ENCODE measurements around the gene DIPK1A. TPM values are rescaled to one million over a fixed set of nuclear protein-coding genes. Genes with fewer than 3 reads are reported as not detected.

Gene DIPK1A
- total RNA-seq, 1 experiment from 2014 or later = 2.3 TPM

GRCh38 chr1:92924501-92924900 is 36.8 kb downstream of the DIPK1A start:
- Mint-ChIP-seq H3K27ac (ENCODE audit: unreplicated experiment) (no peak overlapping the region), H3K4me1 (ENCODE audit: low read depth, unreplicated experiment) (no peaks in the 10 kb centered on the region), H3K36me3 (ENCODE audit: insufficient read depth, unreplicated experiment) (no peaks in the 10 kb centered on the region), H3K4me3 (ENCODE audit: unreplicated experiment) (no peak overlapping the region), H3K27me3 (ENCODE audit: insufficient read depth, unreplicated experiment) (no peaks in the 10 kb centered on the region), H3K9me3 (ENCODE audit: unreplicated experiment) (no peaks in the 10 kb centered on the region)
- H3K36me3 ChIP-seq (ENCODE audit: control insufficient read depth, insufficient read depth, low read length) = no peaks in the 10 kb centered on the region
- intact Hi-C loops (cut with micrococcal nuclease; ENCODE audit: unreplicated experiment) = no loop called here
- H3K27me3 ChIP-seq (replicated peaks; ENCODE audit: control insufficient read depth, insufficient read depth, low read length) = no peaks in the 10 kb centered on the region
- no peaks in the 10 kb centered on the region for H3K9me3 ChIP-seq
- H3K4me1 ChIP-seq = no peaks in the 10 kb centered on the region
- TF ChIP-seq CTCF (IDR thresholded peaks at IDR 0.05; ENCODE audit: insufficient read depth in 1 of 2, low read depth in 1 of 2, low read length in 1 of 2, severe bottlenecking in 1 of 2, unreplicated experiment in 1 of 2) = no peak
- no TSS peak for BruUV-seq (replicated peaks)
- ChIA-PET CTCF (no interaction called here), POLR2A (no interaction called here)
- no peak overlapping the region for H3K4me3 ChIP-seq (ENCODE audit: low read depth, low read length)
- DNase-seq = no peak

- Histone ChIP-seq H3K9me3 (no peaks in the 10 kb centered on the region), H3K4me3 (ENCODE audit: low read depth, low read length) (no peak overlapping the region), H3K27me3 (replicated peaks; ENCODE audit: control insufficient read depth, insufficient read depth, low read length) (no peaks in the 10 kb centered on the region), H3K4me1 (no peaks in the 10 kb centered on the region), H3K36me3 (ENCODE audit: control insufficient read depth, insufficient read depth, low read length) (no peaks in the 10 kb centered on the region)
- Mint-ChIP-seq H3K4me3 (ENCODE audit: unreplicated experiment) (no peak overlapping the region), H3K36me3 (ENCODE audit: insufficient read depth, unreplicated experiment) (no peaks in the 10 kb centered on the region), H3K27me3 (ENCODE audit: insufficient read depth, unreplicated experiment) (no peaks in the 10 kb centered on the region), H3K9me3 (ENCODE audit: unreplicated experiment) (no peaks in the 10 kb centered on the region), H3K27ac (ENCODE audit: unreplicated experiment) (no peak overlapping the region), H3K4me1 (ENCODE audit: low read depth, unreplicated experiment) (no peaks in the 10 kb centered on the region)
- BruUV-seq (replicated peaks) = no TSS peak
- POLR2A ChIA-PET = no interaction called here
- CTCF ChIA-PET = no interaction called here
- TF ChIP-seq CTCF (IDR thresholded peaks at IDR 0.05; ENCODE audit: insufficient read depth in 1 of 2, low read depth in 1 of 2, low read length in 1 of 2, severe bottlenecking in 1 of 2, unreplicated experiment in 1 of 2) = no peak
- intact Hi-C loops (cut with micrococcal nuclease; ENCODE audit: unreplicated experiment) = no loop called here
- no peak for DNase-seq
Measured at GRCh38 chr1:92923664-92924063, 37.6 kb downstream of the DIPK1A start.

- H3K27me3 ChIP-seq (replicated peaks; ENCODE audit: control insufficient read depth, insufficient read depth, low read length) = no peaks in the 10 kb centered on the region
- H3K4me1 ChIP-seq = no peaks in the 10 kb centered on the region
- Mint-ChIP-seq H3K9me3 (ENCODE audit: unreplicated experiment) (no peaks in the 10 kb centered on the region), H3K4me3 (ENCODE audit: unreplicated experiment) (no peak overlapping the region), H3K27ac (ENCODE audit: unreplicated experiment) (no peak overlapping the region), H3K4me1 (ENCODE audit: low read depth, unreplicated experiment) (no peaks in the 10 kb centered on the region), H3K36me3 (ENCODE audit: insufficient read depth, unreplicated experiment) (no peaks in the 10 kb centered on the region), H3K27me3 (ENCODE audit: insufficient read depth, unreplicated experiment) (no peaks in the 10 kb centered on the region)
- no peak overlapping the region for H3K4me3 ChIP-seq (ENCODE audit: low read depth, low read length)
- ChIA-PET CTCF (no interaction called here), POLR2A (no interaction called here)
- BruUV-seq (replicated peaks) = no TSS peak
- no peaks in the 10 kb centered on the region for H3K9me3 ChIP-seq
- no peak for DNase-seq
- intact Hi-C loops (cut with micrococcal nuclease; ENCODE audit: unreplicated experiment) = no loop called here
- no peaks in the 10 kb centered on the region for H3K36me3 ChIP-seq (ENCODE audit: control insufficient read depth, insufficient read depth, low read length)
- TF ChIP-seq CTCF (IDR thresholded peaks at IDR 0.05; ENCODE audit: insufficient read depth in 1 of 2, low read depth in 1 of 2, low read length in 1 of 2, severe bottlenecking in 1 of 2, unreplicated experiment in 1 of 2) = no peak
Measured at GRCh38 chr1:92922356-92923035, 38.8 kb downstream of the DIPK1A start.
